ENCODE measurements around the gene C2orf81. TPM values are rescaled to one million over a fixed set of nuclear protein-coding genes. Genes with fewer than 3 reads are reported as not detected.

Gene C2orf81
- total and polyA plus RNA-seq, 10 of the 15 experiments (the other 5 are each of a cell fraction or from before 2014, with no cell fraction given): 0.10 to 9.8 (median 2.7) TPM

DNA sequence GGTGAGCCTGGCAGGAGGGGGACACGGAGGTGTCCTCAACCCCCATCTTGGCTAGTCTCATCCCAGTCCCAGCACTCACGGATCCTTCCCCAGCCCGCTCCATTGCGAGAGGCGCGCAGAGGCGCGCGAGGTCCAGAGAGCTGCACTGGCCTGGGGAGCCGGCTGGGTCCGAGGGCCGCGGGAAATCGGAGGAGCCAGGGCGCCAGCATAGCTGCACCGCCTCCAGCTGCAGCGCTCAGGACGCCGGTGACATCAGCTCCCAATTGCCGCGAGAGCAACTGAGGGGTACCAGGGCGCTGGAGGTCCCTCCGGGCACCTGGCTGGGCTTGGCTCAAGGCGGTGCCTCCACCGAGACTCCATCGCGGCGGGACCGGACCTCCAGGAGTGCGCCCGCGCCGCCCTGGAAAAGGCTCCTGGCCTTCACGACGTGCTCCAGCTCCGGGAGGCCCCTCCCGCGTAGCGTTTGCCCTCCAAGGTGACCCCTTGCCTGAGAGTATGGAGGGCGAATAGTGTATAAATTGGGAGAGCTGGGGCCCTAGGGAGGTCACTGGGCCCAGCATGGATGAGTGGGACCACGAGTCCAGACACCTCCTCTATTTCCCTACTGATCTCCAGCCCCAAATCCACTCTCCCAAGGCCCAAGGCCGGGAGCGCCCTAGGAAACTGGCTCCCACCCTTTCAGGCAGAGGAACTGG, 14.8 kb upstream of the C2orf81 start:
- Histone ChIP-seq H3K27ac (ENCODE audit: control insufficient read depth, insufficient read depth) (no peak overlapping the region), H3K79me2 (ENCODE audit: control insufficient read depth, insufficient read depth, low read length) (no peaks in the 10 kb centered on the region; the same call in 1 of the 2 replicates), H2AFZ (ENCODE audit: control insufficient read depth, low read depth, low read length) (no peak overlapping the region), H3K36me3 (ENCODE audit: control insufficient read depth in 2 of 2, insufficient read depth in 2 of 2, low read length in 1 of 2) (no peaks in the 10 kb centered on the region), H3K4me1 (ENCODE audit: control insufficient read depth, insufficient read depth, low read length) (peaks cover 22% of the 10 kb centered on the region), H3K9me3 (replicated peaks; ENCODE audit: control insufficient read depth, insufficient read depth, low read length) (no peaks in the 10 kb centered on the region), H3K9ac (ENCODE audit: control insufficient read depth, insufficient read depth, low read length) (no peak overlapping the region), H4K20me1 (ENCODE audit: control insufficient read depth, insufficient read depth) (no peaks in the 10 kb centered on the region), H3K4me3 (no peak overlapping the region), H3K27me3 (replicated peaks in 1 of 2; ENCODE audit: control insufficient read depth in 2 of 2, insufficient read depth in 2 of 2, low read length in 1 of 2) (peaks cover 0 to 2% of the 10 kb centered on the region in 2 experiments; a peak in 1 of 4 replicates), H3K4me2 (ENCODE audit: control insufficient read depth, insufficient read depth) (peak overlapping the region; percentile 10; the same call in 1 of the 2 replicates)
- in situ Hi-C loops (cut with MboI): no loop called here
- intact Hi-C loops (cut with micrococcal nuclease; ENCODE audit: unreplicated experiment): no loop called here
- TF ChIP-seq RAD21 (IDR thresholded peaks at IDR 0.05; ENCODE audit: insufficient read depth, low read depth, low read length): no peak
- no peak for TF ChIP-seq BRCA1 (IDR thresholded peaks at IDR 0.05; ENCODE audit: low read depth, low read length)
- TF ChIP-seq WRNIP1 (IDR thresholded peaks at IDR 0.05; ENCODE audit: borderline replicate concordance, low read depth, low read length): no peak
- TF ChIP-seq FOXK2 (IDR thresholded peaks at IDR 0.05): no peak
- TF ChIP-seq, protein P1, sequence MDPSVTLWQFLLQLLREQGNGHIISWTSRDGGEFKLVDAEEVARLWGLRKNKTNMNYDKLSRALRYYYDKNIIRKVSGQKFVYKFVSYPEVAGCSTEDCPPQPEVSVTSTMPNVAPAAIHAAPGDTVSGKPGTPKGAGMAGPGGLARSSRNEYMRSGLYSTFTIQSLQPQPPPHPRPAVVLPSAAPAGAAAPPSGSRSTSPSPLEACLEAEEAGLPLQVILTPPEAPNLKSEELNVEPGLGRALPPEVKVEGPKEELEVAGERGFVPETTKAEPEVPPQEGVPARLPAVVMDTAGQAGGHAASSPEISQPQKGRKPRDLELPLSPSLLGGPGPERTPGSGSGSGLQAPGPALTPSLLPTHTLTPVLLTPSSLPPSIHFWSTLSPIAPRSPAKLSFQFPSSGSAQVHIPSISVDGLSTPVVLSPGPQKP (IDR thresholded peaks at IDR 0.05; ENCODE audit: low read depth, low read length): no peak
- TF ChIP-seq RB1 (IDR thresholded peaks at IDR 0.05; ENCODE audit: borderline replicate concordance): no peak
- TF ChIP-seq RAD51 (IDR thresholded peaks at IDR 0.05): no peak
- no peak for TF ChIP-seq BCLAF1 (IDR thresholded peaks at IDR 0.05)
- no peak for TF ChIP-seq PAX8 (IDR thresholded peaks at IDR 0.05)
- TF ChIP-seq BCL3 (IDR thresholded peaks at IDR 0.05; ENCODE audit: borderline replicate concordance, insufficient read depth, low read depth, low read length, poor library complexity, severe bottlenecking): no peak
- TF ChIP-seq ETV6 (conservative IDR thresholded peaks at IDR 0.05 in 1 of 2, IDR thresholded peaks at IDR 0.05 in 1 of 2; ENCODE audit: borderline replicate concordance in 1 of 2, low read depth in 1 of 2): no peak
- TF ChIP-seq ZNF24 (IDR thresholded peaks at IDR 0.05): no peak
- TF ChIP-seq HDGF (IDR thresholded peaks at IDR 0.05): no peak
- TF ChIP-seq ATF7 (IDR thresholded peaks at IDR 0.05; ENCODE audit: low read depth): no peak
- TF ChIP-seq, protein P2, sequence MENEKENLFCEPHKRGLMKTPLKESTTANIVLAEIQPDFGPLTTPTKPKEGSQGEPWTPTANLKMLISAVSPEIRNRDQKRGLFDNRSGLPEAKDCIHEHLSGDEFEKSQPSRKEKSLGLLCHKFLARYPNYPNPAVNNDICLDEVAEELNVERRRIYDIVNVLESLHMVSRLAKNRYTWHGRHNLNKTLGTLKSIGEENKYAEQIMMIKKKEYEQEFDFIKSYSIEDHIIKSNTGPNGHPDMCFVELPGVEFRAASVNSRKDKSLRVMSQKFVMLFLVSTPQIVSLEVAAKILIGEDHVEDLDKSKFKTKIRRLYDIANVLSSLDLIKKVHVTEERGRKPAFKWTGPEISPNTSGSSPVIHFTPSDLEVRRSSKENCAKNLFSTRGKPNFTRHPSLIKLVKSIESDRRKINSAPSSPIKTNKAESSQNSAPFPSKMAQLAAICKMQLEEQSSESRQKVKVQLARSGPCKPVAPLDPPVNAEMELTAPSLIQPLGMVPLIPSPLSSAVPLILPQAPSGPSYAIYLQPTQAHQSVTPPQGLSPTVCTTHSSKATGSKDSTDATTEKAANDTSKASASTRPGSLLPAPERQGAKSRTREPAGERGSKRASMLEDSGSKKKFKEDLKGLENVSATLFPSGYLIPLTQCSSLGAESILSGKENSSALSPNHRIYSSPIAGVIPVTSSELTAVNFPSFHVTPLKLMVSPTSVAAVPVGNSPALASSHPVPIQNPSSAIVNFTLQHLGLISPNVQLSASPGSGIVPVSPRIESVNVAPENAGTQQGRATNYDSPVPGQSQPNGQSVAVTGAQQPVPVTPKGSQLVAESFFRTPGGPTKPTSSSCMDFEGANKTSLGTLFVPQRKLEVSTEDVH (IDR thresholded peaks at IDR 0.05; ENCODE audit: low read depth, partially characterized antibody): no peak
- RAD21 ChIA-PET (ENCODE audit: unreplicated experiment): no interaction called here
- ATAC-seq (no peak), DNase-seq (ENCODE audit: low read depth, low spot score) (no peak), FAIRE-seq (no peak)
- POLR2A ChIA-PET: no interaction called here
- WGBS (ENCODE audit: insufficient coverage, insufficient replicate concordance, low lambda C conversion rate, missing lambda C conversion rate): 89% methylated on average over 42 of the region's 43 CpGs
- BruUV-seq (replicated peaks): no TSS peak
- SMC1A ChIA-PET (ENCODE audit: uncharacterized antibody, unreplicated experiment): interaction anchor here (1.0 kb wide), 1 partner anchor 11 kb away, joined by 3 read pairs; no protein-coding TSS in a partner anchor
- CTCF ChIA-PET: interaction anchor here (1.1 kb wide), 1 partner anchor 21 kb away, joined by 3 read pairs; no protein-coding TSS in a partner anchor
